Activated naive CD4-positive, alpha-beta T cell treated with anti-CD3 and anti-CD28 coated beads, Interleukin-2, amount 10 ng/mL, durations not matched to agents 5 hours and 36 hours (primary cell): ENCODE measurements around the gene SOSTDC1. TPM values are rescaled to one million over a fixed set of nuclear protein-coding genes. Genes with fewer than 3 reads are reported as not detected.

ENCODE experiments used
- total RNA-seq, 2 experiments: library from RNA; stranded (reverse); gene quantifications; one replicate each; pipeline ENCODE4 v1.2.3, GENCODE V29; 2021

SOSTDC1 gene
- not detected for total RNA-seq

GRCh38 chr7:16465469-16466361 lies at the start of gene SOSTDC1:
Gene SOSTDC1, minus strand, starts transcription at chr7:16465738. Its CDS starts 70 bp downstream, at chr7:16465668.

GRCh38 chr7:16421333-16422102 lies 44.0 kb downstream of the SOSTDC1 start, which contains the start of gene CRPPA:
Gene CRPPA, minus strand, starts transcription at chr7:16421538. Its CDS starts 216 bp downstream, at chr7:16421322.

Other genes starting within 250 kb of the SOSTDC1 start
- under 1 TPM; 0.93 to 0.99 TPM for gene CRPPA, start 44.2 kb downstream of the SOSTDC1 start, total RNA-seq
- gene LRRC72, start 61.1 kb upstream of the SOSTDC1 start, total RNA-seq: not detected
- 1 to 10 TPM; 8.9 to 9.6 TPM for gene ANKMY2, start 180.0 kb upstream of the SOSTDC1 start, total RNA-seq
- 10 to 100 TPM; 47.8 to 48.1 TPM for gene BZW2, start 180.4 kb upstream of the SOSTDC1 start, total RNA-seq